HG02623 (cell line): ENCODE results near the gene ITFG1.
"Not testable (repeated sequence)": the region's sequence is repeated elsewhere in the genome, so short reads cannot be mapped to it uniquely, and the experiment has no call there.

Experiments used
- ATAC-seq: cut with Tn5 transposase; IDR thresholded peaks from one replicate; pipeline ENCODE4 v1.9.1; 2021; ENCODE audit warnings: moderate library complexity; ENCODE audit not compliant: unreplicated experiment

ITFG1 gene

GRCh38 chr16:47250983-47251382 is 209.9 kb downstream of the ITFG1 start:
- no peak for ATAC-seq

- ATAC-seq = no peak
Measured at GRCh38 chr16:47247690-47248089, 213.2 kb downstream of the ITFG1 start.

GRCh38 chr16:47244206-47244605 is 216.7 kb downstream of the ITFG1 start:
- no peak for ATAC-seq

GRCh38 chr16:47241061-47241460 is 219.8 kb downstream of the ITFG1 start:
- ATAC-seq = no peak

GRCh38 chr16:47236716-47237115 is 224.1 kb downstream of the ITFG1 start:
- no peak for ATAC-seq

GRCh38 chr16:47230296-47230695 is 230.6 kb downstream of the ITFG1 start:
- no peak for ATAC-seq

- no peak for ATAC-seq
Measured at GRCh38 chr16:47229053-47230050, 231.5 kb downstream of the ITFG1 start.

GRCh38 chr16:47228241-47228640 is 232.6 kb downstream of the ITFG1 start:
- ATAC-seq = no peak

- ATAC-seq = no peak
Measured at GRCh38 chr16:47213761-47214440, 247.0 kb downstream of the ITFG1 start.

GRCh38 chr16:47211218-47211617 is 249.6 kb downstream of the ITFG1 start:
- ATAC-seq = no peak

- no peak for ATAC-seq
Measured at GRCh38 chr16:47204736-47205504, 255.9 kb downstream of the ITFG1 start.

GRCh38 chr16:47203433-47203832 is 257.4 kb downstream of the ITFG1 start:
- ATAC-seq = not testable (repeated sequence)

GRCh38 chr16:47198180-47198575 is 262.7 kb downstream of the ITFG1 start:
- ATAC-seq = no peak

- ATAC-seq = no peak
Measured at GRCh38 chr16:47197536-47198179, 263.2 kb downstream of the ITFG1 start.

GRCh38 chr16:47196457-47196856 is 264.4 kb downstream of the ITFG1 start:
- no peak for ATAC-seq

- no peak for ATAC-seq
Measured at GRCh38 chr16:47182318-47182717, 278.5 kb downstream of the ITFG1 start.

GRCh38 chr16:47181066-47181465 is 279.8 kb downstream of the ITFG1 start:
- ATAC-seq = not testable (repeated sequence)

GRCh38 chr16:47180073-47180472 is 280.8 kb downstream of the ITFG1 start:
- no peak for ATAC-seq

- ATAC-seq = no peak
Measured at GRCh38 chr16:47175152-47175551, 285.7 kb downstream of the ITFG1 start.

GRCh38 chr16:47162670-47163420 is 298.0 kb downstream of the ITFG1 start:
- no peak for ATAC-seq
